ENCODE results near the gene GRHL3.

- no peak for TF ChIP-seq GATA2 (IDR thresholded peaks at IDR 0.05; ENCODE audit: low read depth, low read length)
- TF ChIP-seq GATA3 (IDR thresholded peaks at IDR 0.05; ENCODE audit: low read depth, low read length) = no peak
These were observed 29.0 kb downstream of the GRHL3 start for GRCh38 chr1:24348196-24348595.
